HCEC 1CT (cell line): ENCODE measurements around the gene TBX2.

ENCODE experiments used
- DNase-seq: peaks from one replicate; pipeline ENCODE4 v3.0.0-alpha.2; 2017

Gene TBX2

GRCh38 chr17:61388561-61389356, 10.9 kb upstream of the TBX2 start:
- DNase-seq = no peak

GRCh38 chr17:61389670-61390478, 9.8 kb upstream of the TBX2 start:
- no peak for DNase-seq

- no peak for DNase-seq
Measured at GRCh38 chr17:61390479-61390791, 9.2 kb upstream of the TBX2 start.

- no peak for DNase-seq
Measured at GRCh38 chr17:61391595-61392291, 7.9 kb upstream of the TBX2 start.

- no peak for DNase-seq
Measured at GRCh38 chr17:61392679-61393078, 7.0 kb upstream of the TBX2 start.

- no peak for DNase-seq
Measured at GRCh38 chr17:61393550-61393903, 6.1 kb upstream of the TBX2 start.

- DNase-seq = no peak
Measured at GRCh38 chr17:61393904-61394629, 5.6 kb upstream of the TBX2 start.

- no peak for DNase-seq
Measured at GRCh38 chr17:61394630-61395408, 4.8 kb upstream of the TBX2 start.

- no peak for DNase-seq
Measured at GRCh38 chr17:61395409-61395982, 4.1 kb upstream of the TBX2 start.

GRCh38 chr17:61395983-61396585, 3.6 kb upstream of the TBX2 start:
- no peak for DNase-seq

- no peak for DNase-seq
Measured at GRCh38 chr17:61396586-61397085, 3.0 kb upstream of the TBX2 start.

GRCh38 chr17:61397086-61397842, 2.4 kb upstream of the TBX2 start:
- no peak for DNase-seq

- DNase-seq = no peak
Measured at GRCh38 chr17:61398721-61399130, 917 bp upstream of the TBX2 start.

GRCh38 chr17:61400066-61400716, 548 bp downstream of the TBX2 start:
- DNase-seq = peak; percentile 45

GRCh38 chr17:61400717-61401388, 1.2 kb downstream of the TBX2 start:
- DNase-seq = no peak

GRCh38 chr17:61401389-61402072, 1.9 kb downstream of the TBX2 start:
- DNase-seq = no peak

GRCh38 chr17:61402073-61402541, 2.5 kb downstream of the TBX2 start:
- DNase-seq = no peak

- no peak for DNase-seq
Measured at GRCh38 chr17:61402978-61403800, 3.5 kb downstream of the TBX2 start.
